GM18507 (cell line): ENCODE results near the gene PRDM16.

Experiments used
- DNase-seq: peaks from one replicate; pipeline ENCODE4 v3.0.0; 2011; ENCODE audit warnings: low read depth; ENCODE audit not compliant: insufficient read length; ENCODE audit errors: extremely low spot score
- FAIRE-seq: peaks from 2 replicates; lab custom pipeline; 2011; peaks lifted over from hg19 to GRCh38; lab: Jason Lieb, UNC

The PRDM16 gene

DNA sequence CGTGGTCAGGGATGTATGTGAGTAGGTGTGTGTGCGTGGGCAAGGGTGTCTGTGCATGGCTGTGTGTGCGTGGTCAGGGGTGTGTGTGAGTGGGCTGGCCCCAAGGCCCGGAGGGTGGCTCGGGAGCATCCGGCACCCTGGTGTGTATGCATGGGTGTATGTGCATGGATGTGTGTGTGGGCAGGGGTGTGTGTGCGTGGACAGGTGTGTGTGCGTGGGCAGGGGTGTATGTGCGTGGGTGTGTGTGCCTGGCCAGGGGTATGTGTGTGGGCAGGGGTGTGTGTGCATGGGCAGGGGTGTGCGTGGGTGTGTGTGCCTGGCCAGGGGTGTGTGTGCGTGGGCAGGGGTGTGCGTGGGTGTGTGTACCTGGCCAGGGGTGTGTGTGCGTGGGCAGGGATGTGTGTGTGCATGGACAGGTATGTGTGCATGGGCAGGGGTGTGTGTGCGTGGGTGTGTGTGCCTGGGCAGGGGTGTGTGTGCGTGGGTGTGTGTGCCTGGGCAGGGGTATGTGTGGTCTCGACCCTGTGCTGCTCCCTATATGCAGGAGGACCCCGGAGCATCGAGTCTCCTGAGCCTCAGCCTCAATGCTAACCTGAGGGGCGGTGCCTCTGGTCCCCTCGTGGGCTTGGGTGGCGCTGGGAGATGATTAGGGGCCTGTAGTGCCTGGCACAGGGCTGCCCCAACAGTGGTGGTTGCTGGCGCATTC lies 401.8 kb downstream of the PRDM16 start:
- FAIRE-seq: no peak
- no peak for DNase-seq

DNA sequence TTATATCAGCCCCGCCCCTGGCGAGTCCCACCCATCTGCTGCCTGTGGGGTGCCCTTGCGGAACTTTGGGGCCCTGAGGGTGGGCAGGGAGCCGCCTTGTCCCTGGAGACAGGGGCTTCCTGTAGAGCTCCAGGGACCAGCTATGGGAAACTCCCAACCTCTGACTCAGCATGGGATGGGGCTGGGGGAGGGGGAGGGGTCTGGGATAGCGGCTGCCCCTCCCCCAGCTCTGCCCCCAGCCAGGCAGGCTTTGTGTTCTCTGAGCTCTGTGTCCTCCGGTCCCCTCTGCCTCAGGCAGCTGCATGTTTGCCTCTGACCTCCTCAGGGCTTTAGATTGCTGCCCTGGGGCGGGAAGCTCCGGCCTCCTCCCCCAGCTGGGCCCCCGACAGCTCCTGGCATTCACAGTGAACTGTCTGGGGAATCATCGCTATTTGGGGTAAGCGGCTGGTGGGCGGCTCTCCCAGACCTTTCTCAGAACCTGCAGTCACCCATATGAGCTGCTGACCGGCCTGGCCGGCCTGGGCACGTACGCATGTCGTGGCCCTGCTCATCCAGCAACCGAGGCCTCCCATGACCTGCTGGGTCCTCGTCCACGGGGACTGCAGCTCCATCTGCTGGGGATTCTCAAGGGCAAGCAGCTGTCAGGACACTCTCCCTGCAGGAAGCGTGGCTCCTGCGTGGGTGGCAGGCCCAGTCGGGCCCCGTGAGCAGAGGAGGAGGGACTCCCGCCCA lies 402.5 kb downstream of the PRDM16 start:
- FAIRE-seq (no peak), DNase-seq (no peak)

DNA sequence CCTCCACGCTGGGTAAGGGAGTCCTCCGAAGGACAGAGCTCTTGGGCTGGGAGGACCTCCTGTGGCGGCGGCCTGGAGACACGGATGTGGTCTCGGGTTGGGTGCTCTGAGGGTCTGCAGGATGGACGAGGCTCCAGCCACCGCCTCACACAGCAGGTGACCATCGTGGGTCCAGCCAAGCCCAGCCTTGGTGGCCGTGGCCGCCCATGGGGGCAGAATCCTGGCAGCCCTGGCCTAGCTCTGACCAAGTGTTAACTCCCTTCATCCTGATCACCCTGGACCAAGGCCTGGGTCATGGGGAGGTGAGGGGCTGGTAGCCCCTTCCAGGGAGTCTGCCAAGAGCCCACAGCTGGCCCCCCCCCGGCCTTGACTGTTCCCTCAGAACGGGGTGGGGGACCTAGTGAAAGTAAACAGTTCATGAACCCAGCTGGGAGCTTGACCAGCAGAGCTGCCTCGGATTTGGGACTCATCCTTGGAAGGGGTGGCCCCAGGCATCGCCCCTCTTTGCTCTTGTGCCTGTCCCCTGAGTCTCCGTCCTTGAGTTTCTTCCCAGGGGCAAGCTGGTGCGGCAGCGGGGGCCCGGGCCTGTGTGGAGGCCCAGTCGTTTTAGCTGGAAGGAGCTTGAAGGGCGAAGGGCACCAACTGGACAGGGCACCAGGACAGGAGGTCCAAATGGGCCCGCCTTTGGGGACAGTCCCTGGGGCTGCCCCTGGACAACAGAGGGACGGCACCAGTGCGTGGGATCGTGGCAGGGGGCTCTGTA lies 403.3 kb downstream of the PRDM16 start:
- DNase-seq (no peak), FAIRE-seq (no peak)

DNA sequence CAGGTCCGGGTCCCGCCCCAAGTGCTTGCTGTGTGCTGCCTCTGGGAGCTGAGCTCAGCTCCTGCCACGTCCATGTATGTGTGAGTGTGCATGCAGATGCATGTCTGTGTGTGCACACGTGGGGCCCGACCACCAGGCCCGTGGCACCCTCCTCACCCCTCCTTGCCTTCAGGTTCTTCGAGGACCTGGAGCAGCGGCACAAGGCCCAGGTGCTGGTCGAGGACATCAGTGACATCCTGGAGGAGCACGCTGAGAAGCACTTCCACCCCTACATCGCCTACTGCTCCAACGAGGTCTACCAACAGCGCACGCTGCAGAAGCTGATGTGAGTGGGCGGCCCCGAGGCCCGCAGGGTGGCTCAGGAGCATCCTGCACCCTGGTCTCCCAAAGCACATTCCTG lies 403.9 kb downstream of the PRDM16 start:
- no peak for DNase-seq
- FAIRE-seq: no peak

- FAIRE-seq: no peak
- DNase-seq: no peak
Observed at GRCh38 chr1:3473381-3473844, 404.4 kb downstream of the PRDM16 start.

- DNase-seq (no peak), FAIRE-seq (no peak)
Observed at GRCh38 chr1:3474016-3474415, 405.0 kb downstream of the PRDM16 start.

DNA sequence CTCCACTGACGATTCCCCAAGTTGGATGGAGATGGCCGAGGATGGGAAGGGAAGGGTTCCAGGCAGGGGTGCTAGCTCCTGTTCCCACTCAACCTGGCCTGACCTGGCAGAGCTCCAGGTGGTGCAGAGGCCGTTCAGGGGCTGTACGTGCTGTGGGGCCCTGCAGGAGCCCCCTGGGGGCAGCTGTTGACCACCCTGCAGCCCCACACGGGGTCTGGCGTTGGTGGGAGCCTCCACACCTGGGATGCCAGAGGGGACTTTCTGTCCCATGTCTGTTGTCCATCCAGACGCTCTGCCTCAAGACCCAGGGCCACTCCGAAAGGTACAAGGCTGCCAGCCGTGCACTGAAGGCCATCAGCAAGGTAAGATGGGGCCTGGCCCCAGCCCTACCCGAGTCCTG lies 405.4 kb downstream of the PRDM16 start:
- FAIRE-seq: no peak
- DNase-seq: no peak

GRCh38 chr1:3475839-3476573 lies 407.0 kb downstream of the PRDM16 start:
- no peak for FAIRE-seq

DNA sequence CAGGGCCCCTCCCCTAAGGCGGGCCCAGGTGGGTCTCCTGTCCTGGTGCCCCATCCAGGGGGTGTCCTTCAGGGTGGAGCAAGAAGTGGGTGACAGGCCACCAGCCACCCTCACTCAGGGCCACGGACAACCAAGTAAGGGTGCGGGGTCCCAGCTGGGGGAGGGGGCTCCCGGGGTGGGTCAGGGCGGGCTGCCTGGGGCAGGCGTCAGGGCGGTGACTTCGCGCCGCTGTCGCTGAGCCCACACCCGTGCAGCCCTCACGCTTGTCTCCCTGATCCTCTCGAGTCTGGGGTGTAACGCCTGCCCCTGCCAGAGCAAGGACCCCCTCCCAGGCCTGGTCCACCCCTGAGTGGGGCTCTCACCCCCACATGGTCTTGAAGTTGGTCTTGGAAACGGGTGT lies 407.7 kb downstream of the PRDM16 start:
- FAIRE-seq: no peak

More at GRCh38 chr1:3475839-3476573, 407.0 kb downstream of the PRDM16 start:
- DNase-seq: no peak

GRCh38 chr1:3477241-3477995 lies 408.4 kb downstream of the PRDM16 start:
- DNase-seq (no peak), FAIRE-seq (no peak)

More for the DNA sequence above, 407.7 kb downstream of the PRDM16 start:
- no peak for DNase-seq

DNA sequence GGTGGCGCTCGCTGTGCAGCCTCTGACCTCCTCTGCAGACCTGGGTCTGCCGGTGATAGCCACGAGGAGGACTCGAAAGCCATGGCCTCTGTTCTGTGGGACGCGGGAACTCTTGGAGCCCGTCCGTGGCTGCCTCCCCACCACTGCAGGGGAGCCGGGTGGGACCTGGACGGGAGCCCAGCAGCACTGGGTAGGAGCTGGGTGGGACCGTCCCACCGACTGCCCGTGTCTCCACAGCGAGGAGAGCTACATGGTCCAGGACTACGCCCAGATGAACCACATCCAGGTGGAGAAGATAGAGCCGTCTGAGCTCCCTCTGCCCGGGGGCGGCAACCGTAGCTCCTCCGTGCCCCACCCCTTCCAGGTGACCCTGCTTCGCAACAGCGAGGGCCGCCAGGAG lies 409.2 kb downstream of the PRDM16 start:
- FAIRE-seq (no peak), DNase-seq (no peak)

GRCh38 chr1:3479511-3480368 lies 410.7 kb downstream of the PRDM16 start:
- DNase-seq (no peak), FAIRE-seq (no peak)

DNA sequence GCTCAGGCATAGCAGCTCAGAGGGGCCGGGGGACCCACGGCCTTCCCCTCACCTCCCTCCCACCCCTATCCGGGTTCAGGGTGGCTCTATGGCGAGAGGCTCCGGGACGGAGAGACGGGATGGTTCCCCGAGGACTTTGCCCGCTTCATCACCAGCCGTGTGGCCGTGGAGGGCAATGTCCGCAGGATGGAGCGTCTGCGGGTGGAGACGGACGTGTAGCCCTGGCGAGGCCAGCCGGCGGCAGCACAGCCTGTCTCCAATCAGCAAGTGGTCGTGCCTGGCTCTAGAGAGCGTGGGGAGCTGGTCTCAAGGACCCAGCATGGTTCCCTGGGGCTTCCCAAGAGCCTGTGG lies 411.3 kb downstream of the PRDM16 start:
- FAIRE-seq: no peak
- DNase-seq: no peak

DNA sequence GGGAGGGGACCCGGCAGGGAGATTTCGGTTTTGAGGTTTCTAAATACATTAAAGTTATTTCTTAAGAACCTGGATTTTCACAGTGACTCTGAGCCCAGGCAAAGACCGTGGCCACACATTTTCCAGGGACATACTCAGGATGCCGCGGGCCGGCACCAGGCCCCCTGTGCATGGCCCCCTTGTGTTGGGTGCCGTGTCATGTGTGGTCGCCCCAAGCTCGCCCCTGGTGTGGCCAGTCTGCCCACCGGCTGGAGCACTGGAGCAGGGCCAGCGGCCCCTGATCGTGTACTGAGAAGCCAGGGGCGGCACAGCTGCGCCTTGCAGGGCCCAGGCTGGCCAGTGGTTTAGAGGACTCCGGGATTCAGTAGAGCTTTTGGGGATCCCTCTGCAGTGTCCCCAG lies 412.0 kb downstream of the PRDM16 start:
- no peak for FAIRE-seq

DNA sequence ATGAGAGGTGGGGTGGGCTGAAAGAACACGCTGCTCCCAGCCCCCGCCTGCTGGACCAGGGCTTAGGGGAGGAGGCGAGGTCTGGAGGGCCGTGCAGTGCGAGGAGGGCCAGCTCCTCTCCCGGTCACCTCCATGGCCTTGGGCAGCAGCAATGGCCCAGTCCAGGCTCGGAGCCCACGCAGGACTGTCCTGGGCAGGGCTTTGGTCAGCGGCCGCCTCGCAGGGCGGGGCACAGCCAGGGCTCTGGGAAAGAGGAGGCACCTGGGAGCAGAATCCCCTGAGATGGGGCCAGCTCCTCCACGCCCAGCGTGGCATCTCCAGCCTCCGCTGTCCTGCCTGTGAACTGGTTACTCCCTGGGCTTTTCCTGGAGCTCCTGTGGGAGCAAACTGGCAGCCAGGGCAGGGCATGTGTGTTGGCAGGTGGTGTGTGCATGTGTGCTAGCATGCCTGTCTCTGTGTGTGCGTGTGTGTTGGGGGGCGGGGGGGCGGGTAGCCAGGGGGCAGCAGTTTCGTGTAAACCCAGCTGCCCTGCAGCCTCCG lies 412.9 kb downstream of the PRDM16 start:
- FAIRE-seq: no peak
- DNase-seq: no peak

More for the DNA sequence above, 412.0 kb downstream of the PRDM16 start:
- DNase-seq: no peak

DNA sequence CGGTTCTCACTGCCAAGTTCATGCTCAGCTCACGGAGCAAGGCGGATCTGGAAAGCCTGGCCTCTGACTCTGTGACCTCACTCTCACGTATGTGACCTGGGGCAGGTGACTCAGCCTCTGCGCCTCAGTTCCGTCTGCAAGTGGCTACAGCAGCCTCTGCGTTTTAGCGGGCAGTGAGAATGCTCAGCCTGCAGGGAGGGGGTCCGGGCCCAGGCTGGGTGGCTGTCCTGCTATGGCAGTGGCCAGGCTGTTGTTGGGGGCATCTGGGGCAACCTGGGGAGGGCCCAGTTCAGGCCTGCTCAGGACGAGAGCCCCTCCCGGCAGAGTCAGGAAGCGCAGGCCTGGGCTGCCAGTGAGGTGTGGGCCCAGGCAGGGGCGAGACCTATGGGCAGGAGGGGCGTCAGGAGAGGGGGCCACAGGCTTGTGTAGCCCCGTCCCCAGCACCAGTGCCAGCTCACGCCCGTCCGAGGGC lies 413.4 kb downstream of the PRDM16 start:
- FAIRE-seq (no peak), DNase-seq (no peak)

GRCh38 chr1:3483380-3483779 lies 414.4 kb downstream of the PRDM16 start:
- DNase-seq (no peak), FAIRE-seq (no peak)
